ENCODE results near the gene FKRP. TPM values are rescaled to one million over a fixed set of nuclear protein-coding genes. Genes with fewer than 3 reads are reported as not detected.

FKRP gene
- total RNA-seq, 1 experiment from 2014 or later: 23.9 TPM

DNA sequence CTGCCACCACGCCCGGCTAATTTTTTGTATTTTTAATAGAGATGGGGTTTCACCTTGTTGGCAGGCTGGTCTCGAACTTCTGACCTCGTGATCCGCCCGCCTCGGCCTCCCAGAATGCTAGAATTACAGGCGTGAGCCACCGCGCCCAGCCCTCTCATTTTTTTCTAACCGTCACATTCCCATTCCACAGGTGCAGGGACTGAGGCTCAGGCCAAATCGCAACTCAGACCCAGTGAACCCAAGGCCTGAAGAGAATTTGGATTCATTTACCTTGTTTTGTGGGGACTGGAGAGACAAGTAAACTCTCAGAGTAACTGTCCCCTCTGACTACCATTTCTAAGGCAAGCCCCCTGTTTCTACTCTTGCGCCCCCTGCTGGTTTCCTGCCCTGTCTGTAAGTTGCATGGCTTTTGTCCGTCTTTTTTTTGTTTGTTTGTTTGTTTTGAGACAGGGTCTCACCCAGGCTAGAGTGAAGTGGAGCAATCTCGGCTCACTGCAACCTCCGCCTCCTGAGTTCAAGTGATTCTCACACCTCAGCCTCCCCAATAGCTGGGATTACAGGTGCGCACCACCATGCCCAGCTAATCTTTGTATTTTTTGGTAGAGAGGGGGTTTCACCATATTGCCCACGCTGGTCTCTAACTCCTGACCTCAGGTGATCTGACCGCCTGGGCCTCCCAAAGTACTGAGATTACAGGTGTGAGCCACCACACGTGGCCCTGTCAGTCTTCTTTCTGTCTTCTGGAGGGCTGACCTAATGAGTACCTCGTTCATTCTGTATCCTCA, 2.7 kb downstream of the FKRP start:
- peaks cover 15% of the 10 kb centered on the region for H3K4me1 Mint-ChIP-seq (ENCODE audit: insufficient read depth, unreplicated experiment)
- ChIA-PET CTCF (interaction anchor here (0.5 to 8.3 kb wide), 15 partner anchors 8 to 430 kb away, joined by 3 to 103 read pairs (median 3); no protein-coding TSS in a partner anchor), POLR2A (interaction anchor here (0.5 kb wide), 1 partner anchor 59 kb away, joined by 4 read pairs; no protein-coding TSS in a partner anchor)
- BruUV-seq (replicated peaks): no TSS peak
- peak; percentile 73 for TF ChIP-seq CTCF (IDR thresholded peaks at IDR 0.05; ENCODE audit: unreplicated experiment)
- peak overlapping the region; percentile 15 for H3K4me3 Mint-ChIP-seq (ENCODE audit: unreplicated experiment)
- intact Hi-C loops (cut with micrococcal nuclease): loop anchor here (5.0 kb wide), 1 partner anchor 34 kb away; no protein-coding TSS in a partner anchor
- H3K27me3 Mint-ChIP-seq (ENCODE audit: insufficient read depth, unreplicated experiment): no peaks in the 10 kb centered on the region
- H3K9me3 Mint-ChIP-seq (ENCODE audit: unreplicated experiment): no peaks in the 10 kb centered on the region
- H3K27ac Mint-ChIP-seq (ENCODE audit: low read depth, unreplicated experiment): no peak overlapping the region
- DNase-seq (ENCODE audit: unreplicated experiment): peak; percentile 74
- peaks cover 22% of the 10 kb centered on the region for H3K36me3 Mint-ChIP-seq (ENCODE audit: insufficient read depth, unreplicated experiment)

DNA sequence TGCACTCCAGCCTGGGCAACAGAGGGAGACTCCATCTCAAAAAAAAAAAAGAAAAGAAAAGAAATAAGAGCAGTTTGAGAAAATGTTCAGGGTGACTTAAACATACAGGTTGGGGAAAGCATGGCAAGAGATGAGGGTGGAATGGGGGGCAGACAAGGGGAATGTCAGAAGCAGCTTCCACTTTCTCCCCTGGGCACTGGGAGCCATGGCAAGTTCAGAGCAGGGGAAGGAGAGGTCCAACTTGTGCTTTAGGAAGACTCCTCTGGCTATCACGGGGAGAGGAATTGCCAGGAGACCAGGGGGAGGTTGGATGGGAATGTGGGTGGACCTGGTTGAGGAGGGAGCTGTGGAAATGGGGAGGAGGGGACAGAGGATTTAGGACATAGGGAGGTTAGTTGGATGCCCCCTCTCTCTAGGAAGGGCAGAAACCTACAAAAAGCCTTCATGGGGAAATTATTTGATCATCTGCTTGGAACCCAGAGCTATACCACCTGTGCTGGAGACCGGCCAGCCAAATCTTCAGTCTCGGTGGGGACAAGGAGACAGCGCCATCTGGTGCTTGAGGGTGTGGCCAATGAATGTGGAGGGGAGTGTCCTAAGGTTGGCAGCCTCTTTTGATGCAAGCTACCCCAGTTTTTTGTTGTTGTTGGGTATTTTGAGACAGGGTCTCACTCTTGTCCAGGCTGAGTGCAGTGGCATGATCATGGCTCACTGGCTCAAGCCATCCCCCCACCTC, 7.7 kb downstream of the FKRP start:
- peaks cover 16% of the 10 kb centered on the region for H3K36me3 Mint-ChIP-seq (ENCODE audit: insufficient read depth, unreplicated experiment)
- BruUV-seq (replicated peaks): no TSS peak
- ChIA-PET CTCF (interaction anchor here (0.5 to 8.3 kb wide), 9 partner anchors 12 to 346 kb away, joined by 3 to 103 read pairs (median 4); no protein-coding TSS in a partner anchor), POLR2A (no interaction called here)
- no peaks in the 10 kb centered on the region for H3K9me3 Mint-ChIP-seq (ENCODE audit: unreplicated experiment)
- no peak for TF ChIP-seq CTCF (IDR thresholded peaks at IDR 0.05; ENCODE audit: unreplicated experiment)
- no peak overlapping the region for H3K27ac Mint-ChIP-seq (ENCODE audit: low read depth, unreplicated experiment)
- peaks cover 11% of the 10 kb centered on the region for H3K4me1 Mint-ChIP-seq (ENCODE audit: insufficient read depth, unreplicated experiment)
- H3K27me3 Mint-ChIP-seq (ENCODE audit: insufficient read depth, unreplicated experiment): no peaks in the 10 kb centered on the region
- intact Hi-C loops (cut with micrococcal nuclease): no loop called here
- no peak overlapping the region for H3K4me3 Mint-ChIP-seq (ENCODE audit: unreplicated experiment)
- peak; percentile 69 for DNase-seq (ENCODE audit: unreplicated experiment)

- no peaks in the 10 kb centered on the region for H3K27me3 Mint-ChIP-seq (ENCODE audit: insufficient read depth, unreplicated experiment)
- H3K36me3 Mint-ChIP-seq (ENCODE audit: insufficient read depth, unreplicated experiment): peaks cover 12% of the 10 kb centered on the region
- H3K4me3 Mint-ChIP-seq (ENCODE audit: unreplicated experiment): no peak overlapping the region
- DNase-seq (ENCODE audit: unreplicated experiment): no peak
- CTCF ChIA-PET: interaction anchor here (0.7 to 8.3 kb wide), 6 partner anchors 12 to 231 kb away, joined by 3 to 103 read pairs (median 4); no protein-coding TSS in a partner anchor
- H3K27ac Mint-ChIP-seq (ENCODE audit: low read depth, unreplicated experiment): no peak overlapping the region
- no peaks in the 10 kb centered on the region for H3K9me3 Mint-ChIP-seq (ENCODE audit: unreplicated experiment)
- POLR2A ChIA-PET: interaction anchor here (0.5 to 1.2 kb wide), 5 partner anchors 31 to 225 kb away, joined by 3 to 8 read pairs (median 3); partner anchors contain the start of gene SLC1A5
- intact Hi-C loops (cut with micrococcal nuclease): no loop called here
- BruUV-seq (replicated peaks): no TSS peak
- TF ChIP-seq CTCF (IDR thresholded peaks at IDR 0.05; ENCODE audit: unreplicated experiment): no peak
- H3K4me1 Mint-ChIP-seq (ENCODE audit: insufficient read depth, unreplicated experiment): peaks cover 19% of the 10 kb centered on the region
Observed at GRCh38 chr19:46755077-46755852, 9.4 kb downstream of the FKRP start.
